Fibroblast of lung (primary cell): ENCODE data around the gene MYMK.

ENCODE experiments used
- EZH2 ChIP-seq: IDR thresholded peaks from 2 replicates; pipeline ENCODE4 v1.5.1; 2012; ENCODE audit warnings: low read length, control low read depth, mild to moderate bottlenecking; ENCODE audit errors: missing control alignments
- TF ChIP-seq, protein P1 (sequence below), 2 donors: IDR thresholded peaks in 1 of 2; conservative IDR thresholded peaks in 1 of 2; 1 replicate in 1 of 2; 2 replicates in 1 of 2; pipeline ENCODE4 v1.5.1; 2011 to 2012; ENCODE audit warnings: low read length in 2 of 2, control low read depth in 1 of 2, inconsistent platforms in 1 of 2, low read depth in 1 of 2, mild to moderate bottlenecking in 1 of 2

DNA sequence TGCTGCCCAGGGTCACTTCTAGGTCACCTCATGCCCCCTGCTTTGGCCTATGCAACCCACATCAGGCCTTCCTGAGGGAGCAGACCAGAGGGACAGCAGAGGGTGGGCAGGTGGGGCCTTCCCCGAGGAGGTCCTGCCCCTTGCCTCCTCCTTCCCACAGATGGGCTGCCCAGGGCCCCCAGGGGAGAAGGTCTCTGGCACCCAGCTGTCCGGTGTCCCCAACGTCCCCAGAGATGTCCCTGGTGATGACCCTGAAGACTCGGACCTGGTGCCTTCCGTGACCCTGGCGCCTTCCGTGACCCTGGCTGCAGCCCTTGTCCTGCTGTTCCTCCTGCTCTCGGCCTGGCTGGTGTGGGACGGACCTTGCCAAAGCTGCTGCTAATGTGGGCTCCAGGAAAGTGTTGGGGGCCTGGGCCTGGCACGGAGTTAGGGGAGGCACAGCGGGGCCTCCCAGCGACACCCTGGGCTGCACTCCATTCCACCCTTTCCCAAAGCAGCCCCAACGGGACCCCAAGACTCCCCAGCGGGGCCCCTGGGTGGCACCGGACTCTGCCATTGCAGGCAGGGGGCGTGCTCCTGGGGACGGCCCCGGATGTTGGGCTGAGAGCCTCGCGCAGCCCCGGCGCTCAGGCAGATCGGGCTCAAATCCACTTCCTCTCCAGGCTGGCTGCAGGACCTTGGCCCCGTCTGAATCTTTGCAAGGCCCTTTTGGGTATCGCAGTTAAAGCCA lies 39.1 kb downstream of the MYMK start:
- TF ChIP-seq, protein P1, sequence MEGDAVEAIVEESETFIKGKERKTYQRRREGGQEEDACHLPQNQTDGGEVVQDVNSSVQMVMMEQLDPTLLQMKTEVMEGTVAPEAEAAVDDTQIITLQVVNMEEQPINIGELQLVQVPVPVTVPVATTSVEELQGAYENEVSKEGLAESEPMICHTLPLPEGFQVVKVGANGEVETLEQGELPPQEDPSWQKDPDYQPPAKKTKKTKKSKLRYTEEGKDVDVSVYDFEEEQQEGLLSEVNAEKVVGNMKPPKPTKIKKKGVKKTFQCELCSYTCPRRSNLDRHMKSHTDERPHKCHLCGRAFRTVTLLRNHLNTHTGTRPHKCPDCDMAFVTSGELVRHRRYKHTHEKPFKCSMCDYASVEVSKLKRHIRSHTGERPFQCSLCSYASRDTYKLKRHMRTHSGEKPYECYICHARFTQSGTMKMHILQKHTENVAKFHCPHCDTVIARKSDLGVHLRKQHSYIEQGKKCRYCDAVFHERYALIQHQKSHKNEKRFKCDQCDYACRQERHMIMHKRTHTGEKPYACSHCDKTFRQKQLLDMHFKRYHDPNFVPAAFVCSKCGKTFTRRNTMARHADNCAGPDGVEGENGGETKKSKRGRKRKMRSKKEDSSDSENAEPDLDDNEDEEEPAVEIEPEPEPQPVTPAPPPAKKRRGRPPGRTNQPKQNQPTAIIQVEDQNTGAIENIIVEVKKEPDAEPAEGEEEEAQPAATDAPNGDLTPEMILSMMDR (conservative IDR thresholded peaks at IDR 0.05 in 1 of 2, IDR thresholded peaks at IDR 0.05 in 1 of 2; ENCODE audit: low read depth in 1 of 2, low read length in 2 of 2) = no peak
- TF ChIP-seq EZH2 = no peak
